Endothelial cell of umbilical vein (primary cell): ENCODE measurements around the gene AMT. TPM values are rescaled to one million over a fixed set of nuclear protein-coding genes. Genes with fewer than 3 reads are reported as not detected.

ENCODE experiments used
- BruUV-seq: library from RNA; stranded (reverse); fragments of 400-500 nt; replicated peaks from 2 replicates; lab custom pipeline; 2021; lab: Mats Ljungman, UMichigan
- CTCF ChIA-PET: fragments of 300-600, 350-600 bp; sonication (Branson Sonifier 250); formaldehyde crosslinking; loops from one replicate; lab custom pipeline; 2021; ENCODE audit warnings: antibody characterized with exemption, inconsistent platforms; lab: Charles Lee
- POLR2A ChIA-PET: fragments of 300-600, 350-600 bp; sonication (Branson Sonifier 250); formaldehyde crosslinking; loops from one replicate; lab custom pipeline; 2021; ENCODE audit warnings: antibody characterized with exemption, inconsistent platforms; lab: Charles Lee
- DNase-seq: peaks from one replicate; pipeline ENCODE4 v3.0.0-alpha.2; 2011; ENCODE audit warnings: low read depth, low spot score
- FAIRE-seq: peaks from 2 replicates; lab custom pipeline; 2011; peaks lifted over from hg19 to GRCh38; lab: Jason Lieb, UNC
- H2AFZ ChIP-seq: 2 replicates; pipeline ENCODE4 v1.6.0; 2012; ENCODE audit warnings: low read depth, low read length, control low read depth, inconsistent platforms
- H3K27ac ChIP-seq: 2 replicates; pipeline ENCODE4 v1.5.1; 2011; ENCODE audit warnings: low read depth, mild to moderate bottlenecking, control low read depth, low read length, moderate library complexity; ENCODE audit not compliant: insufficient read depth
- H3K27me3 ChIP-seq, 2 experiments: 2 replicates each; pipeline versions ENCODE4 v1.6.0 to v1.6.1; 2011; ENCODE audit warnings: low read length in 2 of 2, mixed read lengths in 1 of 2; ENCODE audit not compliant: control insufficient read depth in 2 of 2, insufficient read depth in 2 of 2
- H3K36me3 ChIP-seq, 2 experiments: 2 replicates in 1 of 2; 3 replicates in 1 of 2; pipeline ENCODE4 v1.5.1; 2011; ENCODE audit warnings: low read length in 2 of 2, mild to moderate bottlenecking in 1 of 2, moderate library complexity in 1 of 2; ENCODE audit not compliant: control insufficient read depth in 2 of 2, insufficient read depth in 2 of 2; ENCODE audit errors: extremely low read depth in 1 of 2
- H3K4me1 ChIP-seq: 3 replicates; pipeline ENCODE4 v1.5.1; 2011; ENCODE audit warnings: mild to moderate bottlenecking, low read length; ENCODE audit not compliant: control insufficient read depth, insufficient read depth; ENCODE audit errors: extremely low read depth
- H3K4me2 ChIP-seq: 2 replicates; pipeline ENCODE4 v1.6.1; 2011; ENCODE audit warnings: low read length, control low read depth, mixed read lengths; ENCODE audit not compliant: insufficient read depth
- H3K4me3 ChIP-seq, 3 experiments: fragments of 200-600 bp in 1 of 3; sonication (generic), shearing (Covaris generic) in 1 of 3; replicated peaks in 1 of 3; 2 replicates each; pipeline ENCODE4 v1.5.1; 2011 to 2016; ENCODE audit warnings: control low read depth in 3 of 3, low read length in 3 of 3, mild to moderate bottlenecking in 2 of 3, inconsistent platforms in 1 of 3, low read depth in 1 of 3, moderate library complexity in 1 of 3; ENCODE audit not compliant: insufficient read depth in 1 of 3
- H3K79me2 ChIP-seq: 2 replicates; pipeline ENCODE4 v1.6.0; 2012; ENCODE audit warnings: low read length, inconsistent platforms; ENCODE audit not compliant: control insufficient read depth, insufficient read depth
- H3K9ac ChIP-seq: replicated peaks from 2 replicates; pipeline ENCODE3; 2011; ENCODE audit warnings: low read length, control low read depth; ENCODE audit not compliant: insufficient read depth; ENCODE audit errors: extremely low read depth
- H3K9me1 ChIP-seq: replicated peaks from 3 replicates; pipeline ENCODE4 v1.6.0; 2011; ENCODE audit warnings: mild to moderate bottlenecking, low read length; ENCODE audit not compliant: control insufficient read depth, insufficient read depth; ENCODE audit errors: extremely low read depth
- H3K9me3 ChIP-seq: replicated peaks from 2 replicates; pipeline ENCODE4 v1.5.1; 2012; ENCODE audit warnings: low read length, inconsistent platforms; ENCODE audit not compliant: control insufficient read depth, insufficient read depth
- H4K20me1 ChIP-seq: replicated peaks from 2 replicates; pipeline ENCODE3; 2011; ENCODE audit warnings: mild to moderate bottlenecking, low read length; ENCODE audit not compliant: control insufficient read depth, insufficient read depth; ENCODE audit errors: extremely low read depth
- CTCF ChIP-seq, 2 donors: IDR thresholded peaks; 1 replicate in 1 of 2; 2 replicates in 1 of 2; pipeline ENCODE4 v1.5.1; 2011; ENCODE audit warnings: low read length in 2 of 2, mild to moderate bottlenecking in 2 of 2, moderate library complexity in 2 of 2, control low read depth in 1 of 2, inconsistent platforms in 1 of 2, low read depth in 1 of 2; ENCODE audit not compliant: insufficient read depth in 1 of 2; ENCODE audit errors: extremely low read depth in 1 of 2
- EZH2 ChIP-seq: IDR thresholded peaks from 2 replicates; pipeline ENCODE4 v1.6.1; 2012; ENCODE audit warnings: borderline replicate concordance, low read depth, mild to moderate bottlenecking, moderate library complexity, low read length, inconsistent platforms; ENCODE audit not compliant: severe bottlenecking
- FOS ChIP-seq: IDR thresholded peaks from 2 replicates; pipeline ENCODE4 v1.6.1; 2011; ENCODE audit warnings: mild to moderate bottlenecking, low read length, moderate library complexity, borderline replicate concordance; ENCODE audit not compliant: insufficient read depth
- GATA2 ChIP-seq: IDR thresholded peaks from 2 replicates; pipeline ENCODE4 v1.7.0; 2011; ENCODE audit warnings: low read depth, mild to moderate bottlenecking, moderate library complexity, mixed read lengths, low read length; ENCODE audit not compliant: insufficient read length, insufficient read depth
- JUN ChIP-seq: IDR thresholded peaks from 2 replicates; pipeline ENCODE4 v1.6.1; 2011; ENCODE audit warnings: borderline replicate concordance, low read depth; ENCODE audit not compliant: insufficient read length, insufficient read depth
- MYC ChIP-seq: IDR thresholded peaks from one replicate; pipeline ENCODE4 v1.6.1; 2011; ENCODE audit warnings: mild to moderate bottlenecking, low read depth, low read length
- POLR2A ChIP-seq: IDR thresholded peaks from 2 replicates; pipeline ENCODE4 v1.6.1; 2012; ENCODE audit warnings: low read depth, mild to moderate bottlenecking, control low read depth, low read length
- POLR2AphosphoS5 ChIP-seq: IDR thresholded peaks from 2 replicates; pipeline ENCODE4 v1.6.1; 2012; ENCODE audit warnings: low read depth, mild to moderate bottlenecking, control low read depth, low read length, moderate library complexity; ENCODE audit not compliant: insufficient read depth
- dilution Hi-C: fragments of 300-500 bp; cut with MboI; formaldehyde crosslinking; loops from one replicate; pipeline ENCODE4 v1.15.0; 2019; ENCODE audit warnings: low sequenced_read_pairs; ENCODE audit not compliant: extremely low pct_ligation_motif_present
- intact Hi-C: fragments of 100-400 bp; cut with micrococcal nuclease; formaldehyde crosslinking; loops from one replicate; pipeline ENCODE4 v1.10.0; 2022
- polyA plus RNA-seq, 4 experiments: library from polyadenylated mRNA; depleted of rRNA in 3 of 4; stranded (reverse) in 3 of 4; unstranded in 1 of 4; fragments of >200 nt; gene quantifications; 2 replicates each; pipeline versions ENCODE4 v1.2.1 to v1.2.3, GENCODE V29; 2011 to 2012; ENCODE audit warnings: missing spikeins in 1 of 4
- total RNA-seq: library from RNA; stranded (reverse); gene quantifications from 2 replicates; pipeline ENCODE4 v1.2.3, GENCODE V29; 2021
- TF ChIP-seq, protein P1 (sequence below): IDR thresholded peaks from 2 replicates; pipeline ENCODE4 v1.6.1; 2011; ENCODE audit not compliant: insufficient read depth, insufficient read length

AMT gene
- total and polyA plus RNA-seq, 2 donors (not counting 3 experiments of a cell fraction or from before 2014, with no cell fraction given): 4.4 to 9.0 TPM

GRCh38 chr3:49383387-49383786 lies 38.9 kb downstream of the AMT start:
- ChIA-PET CTCF (no interaction called here), POLR2A (no interaction called here)
- DNase-seq (no peak), FAIRE-seq (no peak)
- no peak overlapping the region for H3K4me2 ChIP-seq
- TF ChIP-seq POLR2AphosphoS5 (no peak), GATA2 (no peak), FOS (no peak), CTCF (IDR thresholded peaks at IDR 0.05; ENCODE audit: extremely low read depth in 1 of 2, insufficient read depth in 1 of 2, low read depth in 1 of 2, low read length in 2 of 2) (no peak), JUN (no peak), EZH2 (no peak), POLR2A (no peak), MYC (no peak)
- TF ChIP-seq, protein P1, sequence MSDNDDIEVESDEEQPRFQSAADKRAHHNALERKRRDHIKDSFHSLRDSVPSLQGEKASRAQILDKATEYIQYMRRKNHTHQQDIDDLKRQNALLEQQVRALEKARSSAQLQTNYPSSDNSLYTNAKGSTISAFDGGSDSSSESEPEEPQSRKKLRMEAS: no peak
- peaks cover 3% of the 10 kb centered on the region for H3K4me1 ChIP-seq
- dilution Hi-C loops: no loop called here
- intact Hi-C loops: no loop called here
- H3K27ac ChIP-seq: no peak overlapping the region
- H3K9me1 ChIP-seq: peaks cover 2% of the 10 kb centered on the region
- H3K79me2 ChIP-seq: peaks cover 98% of the 10 kb centered on the region
- no peak overlapping the region for H3K4me3 ChIP-seq
- no peak overlapping the region for H2AFZ ChIP-seq
- H3K9ac ChIP-seq: no peak overlapping the region
- no peaks in the 10 kb centered on the region for H3K9me3 ChIP-seq
- no peaks in the 10 kb centered on the region for H3K27me3 ChIP-seq
- peaks cover 0 to 1% of the 10 kb centered on the region in 2 experiments for H3K36me3 ChIP-seq
- no TSS peak for BruUV-seq
- peaks cover 20% of the 10 kb centered on the region for H4K20me1 ChIP-seq
